Measurements from ENCODE around the gene CBS.
"Not testable (repeated sequence)": the region's sequence is repeated elsewhere in the genome, so short reads cannot be mapped to it uniquely, and the experiment has no call there.

The CBS gene

GRCh38 chr21:43066690-43067089 lies 8.9 kb downstream of the CBS start:
- not testable (repeated sequence) for DNase-seq

GRCh38 chr21:43065991-43066390 lies 9.6 kb downstream of the CBS start:
- not testable (repeated sequence) for DNase-seq

GRCh38 chr21:43064265-43064917 lies 11.2 kb downstream of the CBS start:
- not testable (repeated sequence) for DNase-seq

GRCh38 chr21:43062955-43063664 lies 12.5 kb downstream of the CBS start:
- not testable (repeated sequence) for DNase-seq

- DNase-seq, result not testable (repeated sequence)
These were observed 22.5 kb downstream of the CBS start for GRCh38 chr21:43053112-43053511.

- not testable (repeated sequence) for DNase-seq
These were observed 29.5 kb downstream of the CBS start for GRCh38 chr21:43045876-43046821.

- not testable (repeated sequence) for DNase-seq
These were observed 30.3 kb downstream of the CBS start for GRCh38 chr21:43045165-43045875.

- not testable (repeated sequence) for DNase-seq
These were observed 31.1 kb downstream of the CBS start for GRCh38 chr21:43044547-43044946.

GRCh38 chr21:43043291-43043690 lies 32.3 kb downstream of the CBS start:
- DNase-seq, result not testable (repeated sequence)

GRCh38 chr21:43042169-43042568 lies 33.5 kb downstream of the CBS start:
- not testable (repeated sequence) for DNase-seq

GRCh38 chr21:43038659-43039044 lies 37.0 kb downstream of the CBS start:
- not testable (repeated sequence) for DNase-seq

- not testable (repeated sequence) for DNase-seq
These were observed 37.5 kb downstream of the CBS start for GRCh38 chr21:43037918-43038658.

- not testable (repeated sequence) for DNase-seq
These were observed 38.7 kb downstream of the CBS start for GRCh38 chr21:43036889-43037288.

- DNase-seq, result no peak
These were observed 40.8 kb downstream of the CBS start for GRCh38 chr21:43034826-43035225.

- DNase-seq, result no peak
These were observed 41.5 kb downstream of the CBS start for GRCh38 chr21:43034101-43034500.

GRCh38 chr21:43031121-43031619 lies 44.5 kb downstream of the CBS start:
- no peak for DNase-seq

GRCh38 chr21:43029785-43030184 lies 45.9 kb downstream of the CBS start:
- DNase-seq, result no peak

GRCh38 chr21:43027846-43028731 lies 47.5 kb downstream of the CBS start:
- no peak for DNase-seq

GRCh38 chr21:43025636-43026180 lies 49.9 kb downstream of the CBS start:
- peak; percentile 85 for DNase-seq
